NCI-H2171 (cell line): Measurements from ENCODE around the gene GEMIN7.

Experiments
- DNase-seq: peaks from one replicate; lab custom pipeline; 2025; lab: John Stamatoyannopoulos, UW

Gene GEMIN7

DNA sequence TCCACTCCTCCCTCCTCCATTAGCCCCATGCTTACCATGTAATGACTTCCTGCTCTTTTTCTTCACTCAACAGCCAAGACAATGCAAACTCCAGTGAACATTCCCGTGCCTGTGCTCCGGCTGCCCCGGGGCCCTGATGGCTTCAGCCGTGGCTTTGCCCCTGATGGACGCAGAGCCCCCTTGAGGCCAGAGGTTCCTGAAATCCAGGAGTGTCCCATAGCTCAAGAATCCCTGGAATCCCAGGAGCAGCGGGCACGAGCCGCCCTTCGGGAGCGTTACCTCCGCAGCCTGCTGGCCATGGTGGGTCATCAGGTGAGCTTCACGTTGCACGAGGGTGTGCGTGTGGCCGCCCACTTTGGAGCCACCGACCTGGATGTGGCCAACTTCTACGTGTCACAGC is 11.0 kb downstream of the GEMIN7 start:
- DNase-seq = no peak

DNA sequence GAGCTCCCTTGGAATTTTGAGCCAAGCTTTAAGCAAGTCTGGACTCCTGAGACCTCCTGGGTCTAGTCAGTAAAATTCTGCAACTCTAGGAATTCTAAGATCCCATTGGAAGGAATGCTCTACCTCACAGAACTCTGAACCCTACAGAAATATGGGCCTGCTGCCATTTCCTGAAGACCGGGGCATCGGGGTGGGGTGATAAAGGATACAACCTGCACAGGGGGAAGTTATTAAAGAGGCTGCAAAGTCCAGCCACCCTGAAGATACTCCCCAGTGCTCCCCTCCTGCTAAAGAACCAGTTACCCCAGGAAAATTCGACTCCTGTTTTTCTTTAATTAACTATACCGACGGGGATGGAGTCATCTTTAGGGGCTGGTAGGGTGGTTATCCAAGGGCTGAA is 11.5 kb downstream of the GEMIN7 start:
- no peak for DNase-seq

DNA sequence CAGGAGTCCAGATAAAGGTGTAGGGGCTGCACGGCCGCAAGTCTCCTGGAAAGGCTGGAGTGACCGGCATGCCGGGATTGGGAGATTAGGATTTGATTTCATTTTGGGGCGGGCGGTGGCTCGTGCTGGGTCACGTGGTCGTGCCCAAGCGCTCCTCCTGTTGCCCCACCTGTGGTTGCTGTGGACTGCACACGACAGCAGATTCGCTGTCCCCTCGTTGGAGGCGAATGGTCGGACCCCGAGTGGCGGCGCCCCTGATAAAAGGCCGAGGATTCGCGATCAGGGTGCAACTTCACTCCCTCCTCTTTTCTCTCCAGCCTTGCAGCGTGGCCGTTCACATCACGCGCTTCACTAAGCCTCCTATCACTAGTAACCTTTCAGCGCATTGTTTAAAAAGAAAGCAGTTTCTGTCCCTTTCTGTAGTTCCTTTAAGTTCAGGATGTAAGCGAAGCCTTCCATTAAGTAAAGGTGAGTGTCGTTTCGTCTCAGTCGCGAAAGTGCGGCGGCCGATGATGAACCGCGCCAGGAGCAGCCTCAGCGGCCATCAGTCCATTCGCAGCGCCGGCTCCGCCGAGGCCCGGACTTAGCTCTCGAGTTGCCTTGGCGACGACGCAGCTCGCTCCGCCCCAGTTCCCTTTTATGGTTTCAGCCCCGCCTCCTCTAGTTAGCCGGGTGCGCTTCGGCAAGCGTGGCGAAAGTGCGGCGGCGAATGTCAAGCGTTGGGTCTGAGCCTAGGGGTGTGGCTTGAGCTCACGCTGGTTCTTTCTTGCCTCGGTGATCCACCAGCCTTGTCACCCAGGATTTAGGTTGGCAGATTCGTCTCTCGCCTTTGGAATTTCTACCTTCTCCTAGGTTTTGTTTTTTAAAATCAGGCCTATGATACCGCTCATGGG is 12.2 kb downstream of the GEMIN7 start:
- DNase-seq = peak; percentile 99

DNA sequence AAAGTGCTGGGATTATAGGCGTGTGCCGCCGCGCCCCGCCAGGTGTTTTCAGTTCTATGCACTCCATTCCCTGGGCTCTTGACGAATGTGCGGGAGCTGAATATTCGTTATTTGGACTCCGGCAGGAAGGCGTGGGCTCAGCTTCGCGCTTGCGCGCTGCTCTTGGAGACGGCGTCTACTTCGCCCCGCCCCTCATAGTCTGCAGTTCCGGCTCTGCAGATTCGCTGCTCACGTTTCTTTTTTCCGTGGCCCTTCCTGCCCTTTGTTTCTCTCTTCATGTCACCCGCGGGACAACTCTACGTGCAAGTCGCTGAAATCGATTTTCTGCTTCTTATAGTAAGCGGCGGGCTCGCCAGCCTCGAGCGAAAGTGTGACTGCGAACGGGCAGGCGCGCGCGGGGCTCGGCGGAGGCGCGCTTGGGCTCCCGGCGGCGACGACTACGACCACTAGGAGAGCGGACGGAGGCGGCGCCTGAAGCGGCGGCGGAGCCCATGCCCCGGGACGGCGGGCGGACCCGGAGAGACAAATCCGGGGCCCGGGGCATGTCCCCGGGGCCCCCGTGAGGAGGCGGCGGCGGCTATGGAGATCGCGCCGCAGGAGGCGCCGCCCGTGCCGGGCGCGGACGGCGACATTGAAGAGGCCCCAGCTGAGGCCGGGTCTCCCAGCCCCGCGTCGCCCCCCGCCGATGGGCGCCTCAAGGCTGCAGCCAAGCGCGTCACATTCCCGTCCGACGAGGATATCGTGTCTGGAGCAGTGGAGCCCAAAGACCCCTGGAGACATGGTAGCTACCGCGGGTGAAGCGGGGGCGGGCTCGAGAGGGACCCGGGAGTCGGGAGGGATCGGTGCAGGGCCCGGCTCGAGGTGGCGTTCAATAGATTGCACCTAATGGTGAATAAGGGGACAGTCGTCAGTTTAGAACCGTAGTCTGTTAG is 14.0 kb downstream of the GEMIN7 start, which contains the start of gene PPP1R37:
PPP1R37 (plus strand) TSS at position 433 of the 932 bp plus-strand sequence; CDS start at position 580, 147 bp downstream.
- peak; percentile 97 for DNase-seq

DNA sequence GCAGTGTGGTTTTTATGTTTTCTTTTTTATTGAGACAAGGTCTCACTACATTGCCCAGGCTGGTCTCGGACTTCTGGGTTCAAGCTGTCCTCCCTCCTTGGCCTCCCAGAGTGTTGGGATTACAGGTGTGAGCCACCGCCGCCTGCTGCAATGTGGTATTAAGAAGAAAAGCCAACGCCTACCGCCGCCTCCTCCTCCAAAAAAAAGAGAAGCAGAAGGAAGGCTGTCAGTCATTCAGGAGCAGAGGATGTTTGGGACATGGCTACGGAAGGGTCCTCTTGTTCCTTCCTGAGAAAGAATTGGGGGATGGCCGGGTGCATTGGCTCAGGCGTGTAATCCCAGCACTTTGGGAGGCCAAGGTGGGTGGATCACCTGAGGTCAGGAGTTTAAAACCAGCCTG is 15.1 kb downstream of the GEMIN7 start:
- no peak for DNase-seq

DNA sequence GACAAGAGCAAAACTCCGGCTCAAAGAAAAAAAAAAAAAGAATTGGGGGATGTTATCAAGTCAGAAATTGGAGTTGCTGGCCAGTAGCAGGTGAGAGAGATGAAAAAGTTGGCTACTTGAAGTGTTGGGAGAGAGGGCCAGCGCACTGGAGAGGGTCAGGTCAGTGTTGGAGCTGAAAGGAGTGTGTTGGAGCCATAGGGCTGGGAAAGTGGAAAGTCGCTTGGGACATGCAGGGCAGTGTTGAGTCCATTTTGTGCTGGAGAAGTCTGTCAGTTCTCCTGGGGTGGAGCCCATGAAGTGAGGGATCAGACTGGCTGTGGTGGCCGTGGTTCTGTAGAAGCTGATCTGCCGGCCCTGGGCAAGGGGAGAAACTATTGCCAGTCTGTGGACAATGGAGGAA is 15.6 kb downstream of the GEMIN7 start:
- DNase-seq = no peak

DNA sequence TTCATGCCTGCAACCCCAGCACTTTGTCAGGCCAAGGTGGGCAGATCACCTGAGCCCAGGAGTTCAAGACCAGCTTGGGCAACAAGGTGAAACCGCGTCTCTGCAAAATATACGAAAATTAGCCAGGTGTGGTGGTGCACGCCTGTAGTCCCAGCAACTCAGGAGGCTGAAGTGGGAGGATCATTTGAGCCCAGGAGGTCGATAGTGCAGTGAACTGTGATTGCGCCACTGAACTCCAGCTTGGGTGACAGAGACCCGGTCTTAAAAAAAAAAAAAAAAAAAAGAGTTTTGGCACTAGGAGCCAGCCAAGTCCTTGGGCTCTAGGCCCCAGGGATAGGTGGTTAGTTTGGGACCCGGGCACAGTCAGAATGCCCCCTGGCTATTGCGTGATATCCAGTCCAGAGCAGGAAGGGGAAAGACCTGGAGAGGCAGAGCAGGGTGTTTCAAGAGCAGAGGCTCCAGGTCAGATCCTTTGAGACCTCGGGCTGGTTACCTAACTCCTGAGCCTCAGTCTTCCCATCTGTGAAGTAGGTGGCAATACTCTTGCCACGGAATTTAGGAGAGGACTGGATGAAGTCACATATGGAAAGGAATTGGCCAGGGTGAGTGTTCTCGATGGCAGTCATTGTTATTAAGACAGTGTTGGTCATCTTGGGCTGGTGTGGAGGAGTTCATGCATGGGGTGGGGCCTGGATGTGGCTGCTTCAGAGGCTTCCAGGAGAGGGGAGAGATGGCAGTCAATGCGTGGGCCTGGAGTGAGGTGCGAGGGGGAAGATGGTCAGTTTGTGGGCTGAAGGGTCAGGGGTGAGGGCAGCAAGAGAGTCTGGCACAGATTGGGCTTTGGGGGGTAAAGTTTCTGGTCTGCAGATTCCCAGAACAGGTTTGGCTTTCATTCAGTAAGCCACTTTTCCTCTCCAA is 16.7 kb downstream of the GEMIN7 start:
- no peak for DNase-seq

DNA sequence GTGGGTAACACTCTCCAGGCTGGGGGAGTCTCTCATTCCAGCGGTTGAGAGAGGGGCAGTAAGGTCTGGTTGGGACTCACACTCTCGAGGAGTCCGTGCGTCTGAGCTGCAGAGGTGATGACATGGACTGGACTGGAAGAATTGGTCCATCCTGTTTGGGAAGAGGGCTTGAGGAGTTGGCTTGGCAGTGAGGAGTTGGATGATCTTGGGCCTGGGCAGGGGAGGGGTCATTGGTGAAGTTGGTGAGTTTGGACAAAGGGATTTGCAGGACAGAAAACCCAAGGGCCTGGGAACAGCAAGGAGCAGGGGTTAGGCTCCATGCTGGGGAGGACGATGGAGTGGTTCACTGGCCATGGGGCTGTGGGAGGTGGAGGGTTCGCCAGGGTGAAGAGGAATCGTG is 17.6 kb downstream of the GEMIN7 start:
- no peak for DNase-seq

DNA sequence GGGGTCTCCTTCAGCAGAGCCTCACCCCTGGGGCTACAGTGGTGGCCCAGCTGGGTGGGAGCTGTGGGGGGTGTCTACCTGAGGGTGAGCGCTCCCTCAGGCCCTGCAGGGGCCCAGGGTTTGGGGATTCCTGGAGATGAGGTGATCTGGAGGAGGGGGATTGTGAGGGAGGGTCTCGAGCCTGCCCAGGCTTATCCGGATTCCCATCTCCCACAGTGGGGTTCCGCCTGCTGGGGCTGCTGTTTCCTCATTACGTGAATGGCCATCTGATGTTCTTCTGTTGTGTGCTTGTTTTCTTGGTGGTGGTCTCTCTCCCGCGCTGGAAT is 18.4 kb downstream of the GEMIN7 start:
- no peak for DNase-seq

DNA sequence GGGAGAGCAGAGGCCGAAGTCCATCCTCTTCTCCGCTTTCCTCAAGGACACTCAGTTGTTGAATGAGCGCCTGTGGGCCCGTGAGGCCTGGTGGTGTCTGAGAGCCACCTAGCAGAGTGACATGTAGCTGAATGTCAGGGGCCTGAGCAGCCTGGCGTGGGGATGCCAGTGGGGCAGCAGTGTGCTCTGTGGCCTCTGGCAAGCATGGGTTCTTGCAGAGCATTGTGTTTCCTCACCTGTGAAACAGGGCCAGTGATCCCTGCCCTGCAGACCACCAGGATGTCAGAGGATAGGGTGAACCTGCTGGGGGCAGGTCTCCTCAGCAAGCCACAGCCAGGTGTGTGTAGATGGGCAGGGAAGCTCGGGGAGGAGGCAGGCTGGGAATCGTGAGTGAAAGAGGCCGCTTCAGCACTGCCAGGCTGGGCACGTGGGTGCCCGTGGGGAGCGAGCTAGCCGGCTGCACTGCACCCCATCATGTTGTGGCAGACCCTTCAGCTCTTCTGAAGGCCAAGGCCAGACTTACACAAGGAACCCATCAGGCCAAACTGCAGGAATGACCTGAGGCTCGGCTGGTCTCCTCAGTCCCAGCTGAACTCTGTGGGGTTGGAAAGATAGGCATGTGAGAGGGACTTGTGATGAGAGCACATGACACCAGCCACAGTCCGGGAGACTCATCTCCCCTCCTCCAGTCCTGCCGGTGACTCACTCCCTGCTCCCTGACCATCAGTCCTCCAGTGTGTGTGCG is 18.9 kb downstream of the GEMIN7 start:
- no peak for DNase-seq

DNA sequence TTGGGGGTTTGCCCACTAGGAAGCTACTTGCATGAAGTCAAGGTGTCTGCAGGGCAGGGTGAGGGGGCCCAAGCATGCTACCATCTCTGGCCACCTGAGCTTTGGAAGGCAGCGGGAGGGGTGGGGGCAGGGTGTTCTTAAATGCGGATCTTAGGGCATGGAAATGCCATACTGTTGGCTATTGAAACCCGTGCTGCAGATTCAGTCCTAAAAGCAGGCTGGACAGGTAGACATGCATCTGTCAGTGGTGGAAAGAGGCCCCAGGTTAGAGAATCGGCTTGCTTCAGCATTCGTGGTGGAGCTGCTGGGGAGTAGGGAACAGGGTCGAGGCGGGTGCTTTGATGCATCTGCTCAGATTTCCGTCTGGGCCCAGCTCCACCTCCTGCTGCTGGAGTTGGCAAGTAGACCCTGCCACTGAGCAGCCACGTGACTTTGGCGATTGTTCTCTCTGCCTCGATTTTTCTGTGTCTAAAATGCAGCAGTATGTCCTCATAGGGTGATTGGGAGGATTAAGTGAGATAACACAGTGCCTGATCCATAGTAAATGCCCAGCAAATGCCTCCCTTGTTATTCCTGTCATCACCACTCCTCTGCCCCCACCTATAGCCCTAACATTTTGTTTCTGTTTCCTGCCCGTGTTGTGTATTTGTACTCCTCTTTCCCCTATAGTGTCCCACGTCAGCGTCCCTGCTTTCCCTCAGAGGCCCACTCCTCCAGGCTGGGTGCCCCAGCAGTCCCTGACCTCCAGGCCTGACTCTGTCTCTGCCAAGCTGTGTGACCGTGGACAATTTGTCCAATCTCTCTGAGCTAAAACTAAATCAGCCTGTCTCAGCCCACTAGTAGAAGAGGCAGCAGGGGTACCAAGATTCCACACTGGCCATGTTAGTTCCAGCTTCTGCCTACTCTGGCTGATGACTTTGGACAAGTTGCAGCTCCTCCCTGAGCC is 19.7 kb downstream of the GEMIN7 start:
- DNase-seq = peak; percentile 46

DNA sequence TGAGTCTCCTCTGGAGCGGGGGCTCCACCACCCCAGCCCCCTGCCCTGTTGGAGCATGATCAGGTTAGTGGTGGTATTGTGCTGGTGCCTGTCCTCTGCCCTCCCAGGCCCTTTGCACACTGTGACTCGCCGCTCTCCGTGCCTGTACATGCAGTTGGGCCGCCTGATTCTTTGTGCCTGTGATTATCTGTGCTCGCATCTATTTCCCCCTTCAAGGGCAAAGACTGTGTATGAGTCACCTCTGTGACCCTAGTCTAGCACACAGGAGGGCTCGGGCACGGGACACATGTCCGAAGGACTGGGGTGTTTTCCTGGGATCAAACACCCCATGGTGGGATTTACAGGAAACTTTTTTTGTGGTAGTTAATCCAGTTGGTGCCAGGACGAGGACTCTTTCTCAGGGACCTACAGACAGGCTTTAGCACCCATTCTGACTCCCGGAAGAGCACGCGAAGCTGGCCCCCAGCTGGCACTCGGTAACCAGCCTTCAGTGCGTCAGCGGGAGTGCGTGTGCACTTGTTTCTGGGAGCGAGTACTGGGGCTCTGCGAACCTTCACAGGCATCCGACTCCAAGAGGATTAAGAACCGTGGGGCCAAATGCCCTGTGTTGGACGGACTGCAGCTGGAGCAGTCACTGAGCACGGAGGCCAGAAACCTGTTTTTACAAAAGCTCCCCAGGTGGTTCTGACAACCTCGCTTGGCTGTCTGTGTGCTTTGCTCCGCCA is 20.6 kb downstream of the GEMIN7 start:
- no peak for DNase-seq

DNA sequence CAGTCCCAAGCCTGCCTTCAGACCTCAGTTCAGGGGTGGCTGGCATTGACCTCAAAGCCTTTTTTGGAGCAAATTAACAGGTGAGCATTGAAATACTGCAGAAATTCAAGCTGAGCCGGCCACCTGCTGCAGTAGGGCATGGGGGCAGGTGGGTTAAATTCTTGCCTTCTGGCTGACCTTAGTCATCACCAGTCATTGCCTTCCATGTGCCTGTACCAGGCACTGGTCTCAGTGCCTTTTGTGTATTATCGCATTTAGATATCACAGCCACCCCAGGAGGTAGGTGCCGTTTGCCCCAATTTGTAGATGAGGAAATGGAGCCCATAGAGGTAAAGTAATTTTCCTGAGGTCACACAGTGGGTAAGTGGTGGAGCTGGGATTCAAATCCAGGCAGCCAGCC is 21.1 kb downstream of the GEMIN7 start:
- DNase-seq = no peak

DNA sequence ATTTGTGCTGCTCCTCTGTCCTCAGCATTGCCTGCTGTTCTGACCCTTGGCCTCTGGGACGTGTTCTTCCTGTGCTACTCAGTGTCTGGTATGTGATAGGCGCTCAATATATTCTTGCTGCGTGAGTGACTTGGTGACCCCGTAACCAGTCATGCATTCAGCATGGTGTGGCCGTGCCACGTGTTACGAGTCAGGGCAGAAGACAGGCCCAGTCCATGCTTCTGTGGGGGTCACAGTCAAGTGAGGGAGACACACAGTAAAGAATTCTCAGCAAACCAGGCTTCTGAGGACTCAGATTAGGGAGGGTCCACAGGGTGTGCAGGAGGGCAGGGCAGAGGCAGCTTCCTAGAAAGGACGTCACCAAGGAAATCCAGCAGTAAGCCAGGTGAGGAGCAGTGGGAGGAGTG is 21.8 kb downstream of the GEMIN7 start:
- no peak for DNase-seq

DNA sequence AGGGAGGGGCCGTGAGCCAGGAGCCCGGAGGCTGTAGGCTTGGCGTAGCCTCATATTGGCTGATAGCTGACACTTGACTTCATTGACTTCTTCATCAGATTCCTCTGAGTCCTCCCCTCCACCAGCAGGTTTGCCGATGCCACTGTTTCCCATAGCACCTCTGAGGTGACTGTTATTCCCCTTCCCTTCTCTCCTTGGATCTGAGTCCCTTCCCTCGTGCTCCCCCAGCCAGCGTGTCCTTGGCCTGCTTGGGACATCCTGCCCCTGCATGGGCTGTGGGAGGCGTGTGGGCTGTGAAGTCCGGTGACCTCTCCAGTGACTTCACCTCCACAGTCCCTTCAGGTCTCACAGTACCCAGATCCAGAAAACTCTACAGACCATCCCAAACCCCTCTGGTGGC is 22.7 kb downstream of the GEMIN7 start:
- no peak for DNase-seq

DNA sequence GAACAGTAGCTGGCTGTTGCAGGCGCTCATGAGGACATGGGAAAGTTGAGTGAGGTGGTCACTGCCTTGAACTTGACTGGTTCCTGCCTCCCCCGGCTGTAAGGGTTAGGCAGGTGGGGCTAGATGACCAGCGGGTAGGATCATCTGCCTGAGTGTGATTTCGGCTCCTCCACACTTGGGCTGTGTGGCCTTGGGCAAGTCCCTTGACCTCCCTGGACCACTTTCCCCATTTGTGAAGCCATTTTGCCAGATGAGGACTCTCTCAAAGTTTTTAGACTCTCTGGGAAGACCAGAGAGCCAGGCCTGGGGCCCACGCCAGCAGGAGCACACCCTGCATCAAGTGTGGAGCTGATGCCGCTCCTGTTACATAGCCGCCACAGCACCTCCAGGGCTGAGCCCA is 23.4 kb downstream of the GEMIN7 start:
- DNase-seq = no peak

DNA sequence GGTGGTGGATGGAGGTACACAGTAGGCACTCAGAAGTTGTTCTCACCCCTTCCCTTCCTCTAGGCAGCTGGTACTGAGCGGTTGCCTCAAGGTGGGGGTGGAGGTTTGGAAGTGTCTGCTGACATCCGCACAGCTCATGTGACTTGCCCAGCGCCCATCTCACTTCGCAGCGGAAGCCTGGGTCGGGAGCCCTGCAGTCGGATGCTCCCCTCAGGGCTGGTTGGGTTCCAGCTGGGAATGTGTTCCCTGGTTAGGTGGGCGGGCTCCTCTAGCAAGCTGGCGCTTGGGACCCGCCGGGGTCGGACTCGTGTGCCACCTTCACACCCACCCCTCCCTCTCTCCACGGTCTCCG is 24.1 kb downstream of the GEMIN7 start:
- peak; percentile 76 for DNase-seq

DNA sequence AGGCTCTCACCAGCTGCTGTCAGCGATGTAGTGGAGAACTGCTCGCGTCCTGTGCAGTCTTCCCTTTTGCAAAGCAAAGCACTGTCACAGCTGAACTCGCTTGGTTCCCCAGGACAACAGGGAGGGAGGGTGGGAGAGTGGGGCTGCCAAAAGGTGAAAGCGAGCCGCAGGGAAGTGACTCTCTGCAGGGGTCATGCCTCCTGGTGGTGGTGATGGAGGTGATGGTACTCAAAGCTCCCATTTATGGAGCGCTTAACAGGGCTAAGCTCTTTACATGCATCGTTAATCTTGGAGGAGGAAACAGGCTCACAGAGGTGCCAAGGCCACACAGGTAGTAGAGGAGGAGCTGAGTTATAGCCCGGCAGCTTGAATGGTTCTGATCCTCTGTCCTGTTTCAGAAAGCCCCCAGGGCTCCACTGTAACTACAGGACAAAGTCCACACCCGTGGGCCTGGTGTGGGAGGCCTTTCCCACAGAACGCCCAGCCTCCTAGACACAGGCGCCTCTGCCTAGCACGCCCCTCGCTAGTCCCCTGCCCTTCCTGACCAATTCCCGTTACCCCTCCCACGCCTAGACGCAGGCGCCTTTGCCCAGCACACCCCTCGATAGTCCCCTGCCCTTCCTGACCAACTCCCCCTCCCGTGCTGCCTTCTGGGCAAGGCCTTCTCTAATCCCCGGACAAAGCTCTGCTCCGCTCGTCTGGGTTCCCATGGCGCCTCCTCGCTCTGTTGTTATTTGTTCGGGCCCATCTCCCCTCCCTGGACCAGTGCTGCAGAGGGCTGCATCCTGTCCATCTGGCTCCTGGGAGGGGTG is 24.7 kb downstream of the GEMIN7 start:
- DNase-seq = no peak
